Activated T-helper 1 cell treated with anti-CD3 and anti-CD28 coated beads, Interleukin-12 subunit alpha, Interleukin-12 subunit beta, Interleukin-2, Interleukin-4 antibody, amounts not matched to agents 30 ng/mL and 10 ng/mL and 1 ng/mL, durations not matched to agents 14 hours and 24 hours and 36 hours (primary cell): ENCODE measurements around the gene NLRP2B. TPM values are rescaled to one million over a fixed set of nuclear protein-coding genes. Genes with fewer than 3 reads are reported as not detected.
"Not testable (repeated sequence)": the region's sequence is repeated elsewhere in the genome, so short reads cannot be mapped to it uniquely, and the experiment has no call there.

ENCODE experiments used
- DNase-seq: peaks from one replicate; pipeline ENCODE4 v3.0.0; 2021; ENCODE audit warnings: low spot score
- H3K27ac Mint-ChIP-seq: one replicate; pipeline ENCODE4 v1.8.0; 2021; ENCODE audit warnings: mild to moderate bottlenecking, mixed read lengths
- H3K27me3 Mint-ChIP-seq: one replicate; pipeline ENCODE4 v1.8.0; 2022; ENCODE audit warnings: mild to moderate bottlenecking, moderate library complexity, mixed read lengths; ENCODE audit not compliant: insufficient read depth
- H3K36me3 Mint-ChIP-seq: one replicate; pipeline ENCODE4 v1.8.0; 2021; ENCODE audit warnings: low read depth, mixed read lengths
- H3K4me1 Mint-ChIP-seq: one replicate; pipeline ENCODE4 v1.8.0; 2021; ENCODE audit warnings: low read depth, mixed read lengths
- H3K4me3 Mint-ChIP-seq: one replicate; pipeline ENCODE4 v1.8.0; 2021; ENCODE audit warnings: mild to moderate bottlenecking, moderate library complexity, mixed read lengths
- H3K9me3 Mint-ChIP-seq: one replicate; pipeline ENCODE4 v1.8.0; 2021; ENCODE audit warnings: mixed read lengths
- intact Hi-C: fragments of 100-400 bp; cut with micrococcal nuclease; formaldehyde crosslinking; loops from one replicate; pipeline ENCODE4 v1.15.1; 2024
- total RNA-seq: library from RNA; stranded (reverse); gene quantifications from 2 replicates; pipeline ENCODE4 v1.2.3, GENCODE V29; 2022

The NLRP2B gene
- not detected in 2 replicates for total RNA-seq

GRCh38 chrX:57680160-57680559 lies at the start of gene NLRP2B:
Gene NLRP2B (minus strand): TSS chrX:57680260.
- Mint-ChIP-seq H3K27me3 (no peaks in the 10 kb centered on the region), H3K4me1 (no peaks in the 10 kb centered on the region), H3K27ac (no peak within 1 kb of the TSS), H3K9me3 (no peaks in the 10 kb centered on the region), H3K36me3 (no peaks in the 10 kb centered on the region), H3K4me3 (no peak within 1 kb of the TSS)
- intact Hi-C loops = no loop called here
- no peak for DNase-seq

GRCh38 chrX:57725995-57726394 lies 45.9 kb upstream of the NLRP2B start:
- H3K36me3 Mint-ChIP-seq, H3K4me3 Mint-ChIP-seq, H3K27me3 Mint-ChIP-seq, H3K27ac Mint-ChIP-seq, H3K4me1 Mint-ChIP-seq, DNase-seq, intact Hi-C loops, H3K9me3 Mint-ChIP-seq: not testable (repeated sequence)

- Mint-ChIP-seq H3K27me3 (no peaks in the 10 kb centered on the region), H3K9me3 (no peaks in the 10 kb centered on the region), H3K27ac (no peak overlapping the region)
These were observed 1.3 kb upstream of the NLRP2B start for GRCh38 chrX:57681341-57681740.

GRCh38 chrX:57678686-57679428 lies 1.2 kb downstream of the NLRP2B start:
- intact Hi-C loops = no loop called here
- H3K4me1 Mint-ChIP-seq = no peaks in the 10 kb centered on the region
- H3K36me3 Mint-ChIP-seq = no peaks in the 10 kb centered on the region
- H3K9me3 Mint-ChIP-seq = peaks cover 5% of the 10 kb centered on the region
- no peak overlapping the region for H3K27ac Mint-ChIP-seq
- H3K27me3 Mint-ChIP-seq = no peaks in the 10 kb centered on the region
- DNase-seq = no peak
- no peak overlapping the region for H3K4me3 Mint-ChIP-seq

More at GRCh38 chrX:57681341-57681740, 1.3 kb upstream of the NLRP2B start:
- Mint-ChIP-seq H3K36me3 (no peaks in the 10 kb centered on the region), H3K4me1 (no peaks in the 10 kb centered on the region), H3K4me3 (no peak overlapping the region)
- intact Hi-C loops = no loop called here
- DNase-seq = no peak

GRCh38 chrX:57677132-57677858 lies 2.8 kb downstream of the NLRP2B start:
- H3K4me1 Mint-ChIP-seq = no peaks in the 10 kb centered on the region
- H3K27ac Mint-ChIP-seq = no peak overlapping the region
- intact Hi-C loops = no loop called here
- H3K9me3 Mint-ChIP-seq = peaks cover 5% of the 10 kb centered on the region
- no peaks in the 10 kb centered on the region for H3K27me3 Mint-ChIP-seq
- no peak for DNase-seq
- no peak overlapping the region for H3K4me3 Mint-ChIP-seq
- H3K36me3 Mint-ChIP-seq = no peaks in the 10 kb centered on the region

GRCh38 chrX:57675320-57675719 lies 4.7 kb downstream of the NLRP2B start:
- Mint-ChIP-seq H3K4me3 (no peak overlapping the region), H3K27ac (no peak overlapping the region), H3K36me3 (no peaks in the 10 kb centered on the region), H3K27me3 (no peaks in the 10 kb centered on the region), H3K9me3 (peaks cover 5% of the 10 kb centered on the region), H3K4me1 (no peaks in the 10 kb centered on the region)
- intact Hi-C loops = no loop called here
- DNase-seq = no peak

- Mint-ChIP-seq H3K9me3 (peaks cover 5% of the 10 kb centered on the region), H3K36me3 (no peaks in the 10 kb centered on the region), H3K27ac (no peak overlapping the region), H3K27me3 (no peaks in the 10 kb centered on the region), H3K4me3 (no peak overlapping the region), H3K4me1 (no peaks in the 10 kb centered on the region)
- no peak for DNase-seq
- intact Hi-C loops = no loop called here
These were observed 5.2 kb downstream of the NLRP2B start for GRCh38 chrX:57674861-57675260.

- intact Hi-C loops = no loop called here
- no peak overlapping the region for H3K27ac Mint-ChIP-seq
- H3K9me3 Mint-ChIP-seq = peaks cover 5% of the 10 kb centered on the region
- H3K36me3 Mint-ChIP-seq = no peaks in the 10 kb centered on the region
- no peak for DNase-seq
- H3K4me1 Mint-ChIP-seq = no peaks in the 10 kb centered on the region
- no peaks in the 10 kb centered on the region for H3K27me3 Mint-ChIP-seq
- no peak overlapping the region for H3K4me3 Mint-ChIP-seq
These were observed 10.1 kb downstream of the NLRP2B start for GRCh38 chrX:57669961-57670360.

- H3K27ac Mint-ChIP-seq = no peak overlapping the region
- H3K36me3 Mint-ChIP-seq = no peaks in the 10 kb centered on the region
- intact Hi-C loops = no loop called here
- H3K4me1 Mint-ChIP-seq = no peaks in the 10 kb centered on the region
- H3K9me3 Mint-ChIP-seq = no peaks in the 10 kb centered on the region
- no peak overlapping the region for H3K4me3 Mint-ChIP-seq
- no peaks in the 10 kb centered on the region for H3K27me3 Mint-ChIP-seq
- DNase-seq = no peak
These were observed 13.1 kb downstream of the NLRP2B start for GRCh38 chrX:57667010-57667409.

- no peaks in the 10 kb centered on the region for H3K4me1 Mint-ChIP-seq
- no peaks in the 10 kb centered on the region for H3K9me3 Mint-ChIP-seq
- no peaks in the 10 kb centered on the region for H3K36me3 Mint-ChIP-seq
- no peak overlapping the region for H3K4me3 Mint-ChIP-seq
- intact Hi-C loops = no loop called here
- no peaks in the 10 kb centered on the region for H3K27me3 Mint-ChIP-seq
- DNase-seq = no peak
- no peak overlapping the region for H3K27ac Mint-ChIP-seq
These were observed 25.0 kb downstream of the NLRP2B start for GRCh38 chrX:57655065-57655464.

- Mint-ChIP-seq H3K27ac (no peak overlapping the region), H3K9me3 (no peaks in the 10 kb centered on the region), H3K36me3 (no peaks in the 10 kb centered on the region), H3K4me1 (no peaks in the 10 kb centered on the region), H3K27me3 (no peaks in the 10 kb centered on the region), H3K4me3 (no peak overlapping the region)
- DNase-seq = no peak
- intact Hi-C loops = no loop called here
These were observed 27.4 kb downstream of the NLRP2B start for GRCh38 chrX:57652705-57653104.

- H3K27ac Mint-ChIP-seq = no peak overlapping the region
- H3K36me3 Mint-ChIP-seq = no peaks in the 10 kb centered on the region
- no peaks in the 10 kb centered on the region for H3K9me3 Mint-ChIP-seq
- intact Hi-C loops = no loop called here
- no peak overlapping the region for H3K4me3 Mint-ChIP-seq
- H3K27me3 Mint-ChIP-seq = no peaks in the 10 kb centered on the region
- no peak for DNase-seq
- no peaks in the 10 kb centered on the region for H3K4me1 Mint-ChIP-seq
These were observed 28.7 kb downstream of the NLRP2B start for GRCh38 chrX:57651169-57651919.

- Mint-ChIP-seq H3K27me3 (no peaks in the 10 kb centered on the region), H3K4me1 (no peaks in the 10 kb centered on the region), H3K27ac (no peak overlapping the region), H3K36me3 (no peaks in the 10 kb centered on the region), H3K9me3 (no peaks in the 10 kb centered on the region), H3K4me3 (no peak overlapping the region)
- intact Hi-C loops = no loop called here
- no peak for DNase-seq
These were observed 33.0 kb downstream of the NLRP2B start for GRCh38 chrX:57647020-57647419.
